Activated T-helper 2 cell treated with anti-CD3 and anti-CD28 coated beads, Interferon-gamma antibody, Interleukin-2, Interleukin-4, amounts not matched to agents 10 μg/mL and 5 μg/mL and 100 μg/mL, durations not matched to agents 14 hours and 24 hours and 36 hours (primary cell): ENCODE results near the gene NOXA1. TPM values are rescaled to one million over a fixed set of nuclear protein-coding genes. Genes with fewer than 3 reads are reported as not detected.

Experiments used
- DNase-seq: peaks from one replicate; pipeline ENCODE4 v3.0.0; 2021; ENCODE audit warnings: low spot score
- H3K27ac Mint-ChIP-seq: one replicate; pipeline ENCODE4 v1.8.0; 2021; ENCODE audit warnings: mixed read lengths
- H3K27me3 Mint-ChIP-seq: one replicate; pipeline ENCODE4 v1.8.0; 2021; ENCODE audit warnings: low read depth, mixed read lengths
- H3K36me3 Mint-ChIP-seq: one replicate; pipeline ENCODE4 v1.8.0; 2021; ENCODE audit warnings: low read depth, mixed read lengths
- H3K4me1 Mint-ChIP-seq: one replicate; pipeline ENCODE4 v1.8.0; 2021; ENCODE audit warnings: low read depth, mixed read lengths
- H3K4me3 Mint-ChIP-seq: one replicate; pipeline ENCODE4 v1.8.0; 2021; ENCODE audit warnings: low read depth, mild to moderate bottlenecking, moderate library complexity, mixed read lengths
- H3K9me3 Mint-ChIP-seq: one replicate; pipeline ENCODE4 v1.8.0; 2021; ENCODE audit warnings: mixed read lengths
- intact Hi-C: fragments of 100-400 bp; cut with micrococcal nuclease; formaldehyde crosslinking; loops from one replicate; pipeline ENCODE4 v1.15.1; 2023
- total RNA-seq: library from RNA; stranded (reverse); gene quantifications from 2 replicates; pipeline ENCODE4 v1.2.3, GENCODE V29; 2022

The NOXA1 gene
- total RNA-seq, 1 donor from 2014 or later, result 0.39 TPM

DNA sequence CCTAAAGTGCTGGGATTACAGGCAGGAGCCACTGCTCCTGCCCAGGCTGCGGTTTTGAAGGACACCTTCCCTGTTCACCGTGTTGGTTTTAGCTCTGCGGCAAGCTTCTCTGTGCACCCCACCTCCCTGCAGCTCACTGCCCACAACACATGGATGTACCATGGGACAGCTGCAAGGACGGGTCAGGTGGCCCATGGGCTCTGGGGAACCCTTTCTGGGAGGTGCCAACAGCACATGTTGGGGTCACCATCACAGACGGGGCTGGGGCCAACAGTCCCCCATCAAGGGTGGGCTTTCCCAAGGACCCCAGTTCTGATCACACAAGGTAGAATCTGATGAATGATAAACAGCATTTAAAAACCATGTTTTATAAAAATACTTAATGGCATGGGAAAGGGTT lies 7.7 kb upstream of the NOXA1 start:
- H3K36me3 Mint-ChIP-seq, result no peaks in the 10 kb centered on the region
- no peak for DNase-seq
- no peak overlapping the region for H3K27ac Mint-ChIP-seq
- no peak overlapping the region for H3K4me3 Mint-ChIP-seq
- no peaks in the 10 kb centered on the region for H3K27me3 Mint-ChIP-seq
- intact Hi-C loops, result no loop called here
- no peaks in the 10 kb centered on the region for H3K9me3 Mint-ChIP-seq
- peaks cover 6% of the 10 kb centered on the region for H3K4me1 Mint-ChIP-seq

DNA sequence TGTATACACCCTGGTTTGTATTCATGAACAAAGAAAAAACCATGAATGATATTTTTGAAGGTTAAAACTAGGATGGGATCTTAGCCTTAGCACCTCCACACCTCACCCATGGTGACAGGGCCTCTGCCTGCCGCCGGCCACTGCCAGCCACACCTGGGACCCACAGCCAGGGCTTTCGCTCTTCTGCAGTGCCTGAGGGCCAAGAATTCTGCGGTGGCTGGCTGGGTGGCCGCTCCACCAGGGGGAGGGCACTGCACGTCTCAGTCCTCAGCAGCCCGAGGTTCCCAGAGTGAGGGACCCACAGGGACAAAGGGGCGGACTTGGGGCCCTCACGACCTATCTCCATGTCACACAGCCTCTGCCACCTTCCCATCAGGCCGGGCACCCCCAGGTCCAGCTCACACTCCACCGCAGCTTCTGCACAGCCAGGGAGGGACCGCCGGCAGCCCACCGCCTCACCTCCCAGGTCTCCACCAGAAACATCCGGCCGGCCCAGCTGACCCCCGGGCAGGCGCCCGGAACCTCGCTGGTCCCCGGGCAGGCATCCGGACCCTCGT lies 7.1 kb upstream of the NOXA1 start:
- Mint-ChIP-seq H3K27ac (no peak overlapping the region), H3K4me3 (no peak overlapping the region), H3K9me3 (no peaks in the 10 kb centered on the region), H3K4me1 (peaks cover 6% of the 10 kb centered on the region), H3K36me3 (no peaks in the 10 kb centered on the region), H3K27me3 (no peaks in the 10 kb centered on the region)
- intact Hi-C loops, result no loop called here
- no peak for DNase-seq

GRCh38 chr9:137416563-137417151 lies 6.5 kb upstream of the NOXA1 start:
- H3K4me3 Mint-ChIP-seq, result no peak overlapping the region
- peaks cover 8% of the 10 kb centered on the region for H3K4me1 Mint-ChIP-seq
- no peaks in the 10 kb centered on the region for H3K36me3 Mint-ChIP-seq
- H3K27ac Mint-ChIP-seq, result no peak overlapping the region
- H3K9me3 Mint-ChIP-seq, result no peaks in the 10 kb centered on the region
- intact Hi-C loops, result no loop called here
- no peak for DNase-seq
- H3K27me3 Mint-ChIP-seq, result no peaks in the 10 kb centered on the region

DNA sequence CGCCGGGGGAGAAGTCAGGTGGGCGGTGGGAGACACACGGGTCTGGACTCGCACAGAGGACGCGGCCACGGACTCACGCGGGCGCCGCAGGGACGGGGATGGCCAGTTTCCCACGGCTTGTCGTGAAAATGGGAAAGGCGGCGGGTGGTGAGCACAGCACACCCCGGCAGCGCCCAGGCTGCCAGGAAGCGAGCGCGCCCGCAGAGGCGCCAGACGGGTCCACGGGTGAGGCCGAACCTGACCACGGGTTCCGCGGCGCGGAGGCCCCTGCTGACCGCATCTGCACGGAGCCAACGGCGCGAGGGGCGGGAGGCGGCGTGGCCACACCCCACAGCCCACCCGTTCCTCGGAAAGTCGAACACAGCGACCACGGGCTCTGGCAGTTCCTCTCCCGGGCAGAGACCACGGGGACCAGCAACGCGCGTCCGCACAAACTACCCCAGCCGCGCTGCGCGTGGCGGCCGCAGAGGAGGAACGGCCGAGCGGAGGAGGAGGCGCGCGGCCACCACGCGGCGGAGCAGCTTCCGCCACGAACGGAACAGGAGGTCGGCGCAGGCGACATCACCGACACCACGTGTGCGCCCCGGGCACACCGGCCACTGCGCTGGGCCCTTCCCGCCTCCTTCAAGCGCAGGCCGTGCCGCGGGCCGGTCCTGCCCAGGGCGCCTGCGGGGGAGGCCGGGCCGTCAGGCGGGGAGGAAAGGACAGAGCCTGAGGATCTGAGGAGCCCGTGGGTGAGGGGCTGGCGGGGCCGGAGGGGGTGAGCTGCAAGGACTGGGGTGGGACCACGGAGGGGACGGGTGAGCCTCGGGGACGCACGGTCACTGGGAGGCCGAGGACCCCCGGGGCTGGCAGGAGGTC lies 5.8 kb upstream of the NOXA1 start:
- H3K4me1 Mint-ChIP-seq, result peaks cover 14% of the 10 kb centered on the region
- H3K4me3 Mint-ChIP-seq, result no peak overlapping the region
- intact Hi-C loops, result no loop called here
- no peaks in the 10 kb centered on the region for H3K36me3 Mint-ChIP-seq
- H3K27ac Mint-ChIP-seq, result no peak overlapping the region
- no peaks in the 10 kb centered on the region for H3K27me3 Mint-ChIP-seq
- H3K9me3 Mint-ChIP-seq, result no peaks in the 10 kb centered on the region
- DNase-seq, result no peak

DNA sequence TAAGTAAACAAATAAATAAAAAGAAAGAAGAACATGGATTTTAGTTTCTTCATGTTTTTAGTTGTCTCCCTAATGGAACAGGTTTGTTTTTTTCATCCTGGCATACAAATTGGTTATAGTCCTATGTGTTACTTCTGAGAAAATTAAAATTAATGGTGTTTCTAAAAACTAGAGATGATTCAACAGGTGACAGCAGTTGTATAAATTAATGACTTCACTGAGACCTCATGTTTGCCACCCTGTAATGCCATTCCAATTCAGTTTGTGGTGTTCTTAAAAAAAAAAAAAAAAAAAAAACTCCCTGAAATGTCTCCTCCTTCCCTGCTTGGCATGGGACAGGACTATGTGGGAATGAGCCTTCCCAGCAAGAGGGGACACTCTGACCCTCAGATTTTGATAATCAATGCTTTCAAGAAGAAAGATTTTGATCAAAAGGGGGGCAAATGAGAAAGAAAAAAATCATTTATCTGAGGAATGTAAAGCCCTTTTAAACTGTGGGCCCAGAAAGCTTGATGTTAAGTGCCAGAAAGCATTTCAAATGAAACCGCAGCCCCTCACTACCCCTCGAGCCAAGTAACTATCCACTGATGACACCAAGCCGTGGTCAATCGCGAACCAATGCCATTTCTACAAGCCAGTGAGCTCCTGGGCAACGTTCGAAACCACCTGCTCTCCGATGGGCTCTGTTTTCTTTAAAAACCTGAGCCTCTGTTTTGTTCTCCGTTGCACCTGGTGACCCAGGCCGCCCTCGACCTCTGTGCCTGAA lies 1.2 kb upstream of the NOXA1 start:
- Mint-ChIP-seq H3K27ac (peak overlapping the region; percentile 49), H3K27me3 (peaks cover 4% of the 10 kb centered on the region), H3K9me3 (no peaks in the 10 kb centered on the region), H3K36me3 (no peaks in the 10 kb centered on the region), H3K4me3 (peak overlapping the region; percentile 88), H3K4me1 (peaks cover 10% of the 10 kb centered on the region)
- intact Hi-C loops, result loop anchor here (2.0 to 10.0 kb wide), 3 partner anchors 23 to 113 kb away; no protein-coding TSS in a partner anchor
- DNase-seq, result no peak

DNA sequence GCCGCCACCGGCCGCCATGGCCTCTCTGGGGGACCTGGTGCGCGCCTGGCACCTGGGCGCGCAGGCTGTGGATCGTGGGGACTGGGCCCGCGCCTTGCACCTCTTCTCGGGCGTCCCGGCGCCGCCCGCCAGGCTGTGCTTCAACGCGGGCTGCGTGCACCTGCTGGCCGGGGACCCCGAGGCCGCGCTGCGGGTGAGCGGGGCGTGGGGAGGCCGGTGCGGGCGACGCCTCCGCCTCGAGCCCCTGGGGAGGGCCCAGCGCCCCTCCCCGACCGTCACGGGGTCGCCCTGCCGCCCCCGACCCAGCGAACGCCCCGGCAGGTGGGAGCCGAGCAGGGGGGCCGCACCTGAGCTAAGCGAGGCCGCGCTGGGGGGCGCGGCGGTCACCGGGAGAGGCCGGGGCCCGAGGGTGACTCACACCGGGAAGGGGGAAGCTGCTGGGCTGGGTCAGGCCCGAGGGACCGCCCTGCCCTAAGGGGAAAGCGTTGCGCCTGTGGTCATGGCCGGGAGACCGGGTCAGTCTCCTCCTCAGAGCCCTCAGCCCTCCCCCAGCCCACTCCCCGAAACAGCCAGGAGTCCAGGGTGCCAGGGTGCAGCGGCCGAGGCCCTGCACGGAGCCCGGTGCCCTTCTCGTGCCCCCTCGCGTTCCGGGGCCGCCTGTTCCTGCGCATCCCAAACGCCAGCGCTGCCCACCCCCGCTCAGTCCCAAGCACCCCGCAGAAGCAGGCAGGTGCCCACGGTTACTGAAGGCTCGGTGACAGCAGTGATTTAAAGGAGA lies 510 bp downstream of the NOXA1 start:
- intact Hi-C loops, result loop anchor here (2.0 to 10.0 kb wide), 3 partner anchors 21 to 111 kb away; no protein-coding TSS in a partner anchor
- Mint-ChIP-seq H3K36me3 (no peaks in the 10 kb centered on the region), H3K4me1 (peaks cover 10% of the 10 kb centered on the region), H3K27ac (no peak overlapping the region), H3K9me3 (no peaks in the 10 kb centered on the region), H3K4me3 (peak overlapping the region; percentile 28), H3K27me3 (peaks cover 4% of the 10 kb centered on the region)
- DNase-seq, result no peak

GRCh38 chr9:137426018-137426681 lies 3.0 kb downstream of the NOXA1 start:
- Mint-ChIP-seq H3K9me3 (no peaks in the 10 kb centered on the region), H3K36me3 (no peaks in the 10 kb centered on the region), H3K27ac (no peak overlapping the region), H3K27me3 (peaks cover 4% of the 10 kb centered on the region), H3K4me3 (no peak overlapping the region), H3K4me1 (peaks cover 10% of the 10 kb centered on the region)
- no peak for DNase-seq
- intact Hi-C loops, result loop anchor here (10.0 kb wide), 1 partner anchor 109 kb away; no protein-coding TSS in a partner anchor

GRCh38 chr9:137427454-137428310 lies 4.5 kb downstream of the NOXA1 start:
- H3K4me1 Mint-ChIP-seq, result no peaks in the 10 kb centered on the region
- intact Hi-C loops, result loop anchor here (10.0 kb wide), 1 partner anchor 107 kb away; no protein-coding TSS in a partner anchor

DNA sequence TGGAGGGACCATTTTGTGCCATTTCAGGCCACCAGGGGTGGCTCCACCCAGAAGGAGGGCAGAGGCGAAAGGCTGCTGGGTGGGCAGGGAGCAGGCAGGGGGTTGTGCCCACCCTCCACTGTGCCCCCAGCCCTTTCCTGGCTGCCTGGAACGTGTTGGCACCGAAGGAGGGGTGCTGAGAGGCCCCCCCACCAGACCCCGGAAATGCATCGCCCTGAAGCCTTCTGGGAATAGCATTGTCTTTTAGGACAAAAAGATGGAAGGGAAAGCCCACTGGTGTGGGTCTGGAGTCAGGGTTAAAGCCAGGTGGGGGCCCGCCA lies 5.1 kb downstream of the NOXA1 start:
- Mint-ChIP-seq H3K9me3 (no peaks in the 10 kb centered on the region), H3K4me3 (no peak overlapping the region), H3K27me3 (peaks cover 4% of the 10 kb centered on the region), H3K36me3 (no peaks in the 10 kb centered on the region), H3K4me1 (no peaks in the 10 kb centered on the region), H3K27ac (no peak overlapping the region)
- intact Hi-C loops, result loop anchor here (10.0 kb wide), 1 partner anchor 107 kb away; no protein-coding TSS in a partner anchor
- no peak for DNase-seq

More at GRCh38 chr9:137427454-137428310, 4.5 kb downstream of the NOXA1 start:
- H3K27me3 Mint-ChIP-seq, result peaks cover 4% of the 10 kb centered on the region
- DNase-seq, result no peak
- H3K27ac Mint-ChIP-seq, result no peak overlapping the region
- H3K9me3 Mint-ChIP-seq, result no peaks in the 10 kb centered on the region
- no peaks in the 10 kb centered on the region for H3K36me3 Mint-ChIP-seq
- H3K4me3 Mint-ChIP-seq, result no peak overlapping the region

DNA sequence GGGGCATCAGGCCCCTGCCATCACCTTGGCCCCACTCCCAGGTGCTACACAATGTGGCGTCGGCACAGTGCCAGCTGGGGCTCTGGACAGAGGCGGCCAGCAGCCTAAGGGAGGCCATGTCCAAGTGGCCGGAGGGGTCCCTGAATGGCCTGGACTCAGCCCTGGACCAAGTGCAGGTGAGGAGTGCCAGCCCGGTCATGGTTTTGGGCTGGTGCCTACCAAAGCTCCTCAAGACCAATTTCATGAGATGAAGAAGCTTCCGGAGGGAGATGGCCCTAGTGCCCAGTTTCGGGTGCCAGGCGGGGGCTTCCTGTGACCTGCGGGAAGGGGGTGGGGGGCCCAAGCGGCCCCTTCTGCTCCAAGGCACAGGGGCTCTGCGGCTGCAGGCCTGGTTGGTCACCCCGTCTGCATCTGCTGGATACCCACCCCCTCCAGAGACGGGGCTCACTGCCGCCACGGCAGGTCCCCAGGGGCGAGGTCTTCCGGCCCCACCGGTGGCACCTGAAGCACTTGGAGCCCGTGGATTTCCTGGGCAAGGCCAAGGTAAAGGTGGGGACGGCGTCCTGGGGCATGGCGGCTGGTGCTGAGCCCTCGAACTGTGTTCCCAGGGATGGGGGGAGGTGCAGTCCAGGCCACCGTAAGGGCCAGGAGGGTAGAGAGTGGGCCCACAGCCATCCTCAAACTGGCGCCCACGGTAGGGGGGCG lies 5.8 kb downstream of the NOXA1 start:
- no peaks in the 10 kb centered on the region for H3K9me3 Mint-ChIP-seq

More for the DNA sequence above, 5.8 kb downstream of the NOXA1 start:
- Mint-ChIP-seq H3K4me3 (no peak overlapping the region), H3K27me3 (peaks cover 4% of the 10 kb centered on the region), H3K36me3 (no peaks in the 10 kb centered on the region), H3K27ac (no peak overlapping the region), H3K4me1 (no peaks in the 10 kb centered on the region)
- intact Hi-C loops, result loop anchor here (10.0 kb wide), 1 partner anchor 106 kb away; no protein-coding TSS in a partner anchor
- no peak for DNase-seq
